Suppressor macrophage treated with lipopolysaccharide for 1 hour (primary cell): ENCODE measurements around the gene STC2.

Experiments
- DNase-seq, 3 donors: peaks; one replicate each; pipeline ENCODE4 v3.0.0-alpha.2; 2020 to 2022

STC2 gene

GRCh38 chr5:173328844-173329490 is 753 bp upstream of the STC2 start:
- no peak for DNase-seq

- DNase-seq = no peak
Measured at GRCh38 chr5:173327084-173327947, 898 bp downstream of the STC2 start.

- DNase-seq = no peak
Measured at GRCh38 chr5:173326501-173326960, 1.7 kb downstream of the STC2 start.

GRCh38 chr5:173325091-173325698 is 3.0 kb downstream of the STC2 start:
- no peak for DNase-seq

- DNase-seq = no peak
Measured at GRCh38 chr5:173324115-173325001, 3.9 kb downstream of the STC2 start.

- no peak for DNase-seq
Measured at GRCh38 chr5:173323799-173324114, 4.5 kb downstream of the STC2 start.

GRCh38 chr5:173323106-173323798 is 5.0 kb downstream of the STC2 start:
- DNase-seq = no peak

GRCh38 chr5:173321886-173322285 is 6.3 kb downstream of the STC2 start:
- no peak for DNase-seq

GRCh38 chr5:173320259-173320658 is 8.0 kb downstream of the STC2 start:
- DNase-seq = no peak

GRCh38 chr5:173319646-173320045 is 8.6 kb downstream of the STC2 start:
- DNase-seq = no peak

GRCh38 chr5:173318881-173319620 is 9.2 kb downstream of the STC2 start:
- DNase-seq = no peak

- no peak for DNase-seq
Measured at GRCh38 chr5:173318330-173318729, 9.9 kb downstream of the STC2 start.

GRCh38 chr5:173317852-173318251 is 10.4 kb downstream of the STC2 start:
- no peak for DNase-seq

GRCh38 chr5:173317091-173317730 is 11.0 kb downstream of the STC2 start:
- DNase-seq = no peak

- no peak for DNase-seq
Measured at GRCh38 chr5:173316339-173317020, 11.7 kb downstream of the STC2 start.

GRCh38 chr5:173315495-173316338 is 12.5 kb downstream of the STC2 start:
- DNase-seq = no peak

GRCh38 chr5:173314166-173314952 is 13.9 kb downstream of the STC2 start:
- DNase-seq = no peak

- no peak for DNase-seq
Measured at GRCh38 chr5:173313351-173313801, 14.8 kb downstream of the STC2 start.

GRCh38 chr5:173312821-173313220 is 15.4 kb downstream of the STC2 start:
- DNase-seq = no peak
